Activated CD8-positive, alpha-beta memory T cell treated with anti-CD3 and anti-CD28 coated beads, Interleukin-2, amount 10 ng/mL, durations not matched to agents 7 days and 5 days (primary cell): ENCODE measurements around the gene HOXD10. TPM values are rescaled to one million over a fixed set of nuclear protein-coding genes. Genes with fewer than 3 reads are reported as not detected.

Source experiments
- ATAC-seq: fragments of 150-1000 bp; cut with Tn5 transposase; one replicate; pipeline ENCODE4 v1.10.0; 2021; ENCODE audit warnings: moderate library complexity
- CTCF ChIA-PET: fragments of 350-600 bp; sonication (Branson Sonifier 250); formaldehyde crosslinking; loops from one replicate; lab custom pipeline; 2021; ENCODE audit warnings: antibody characterized with exemption; lab: Charles Lee
- DNase-seq: peaks from one replicate; pipeline ENCODE4 v3.0.0-alpha.2; 2020
- H3K27ac Mint-ChIP-seq: one replicate; pipeline ENCODE4 v1.8.0; 2021; ENCODE audit warnings: mild to moderate bottlenecking, mixed read lengths
- H3K27me3 Mint-ChIP-seq: one replicate; pipeline ENCODE4 v1.8.0; 2021; ENCODE audit warnings: mixed read lengths
- H3K36me3 Mint-ChIP-seq: one replicate; pipeline ENCODE4 v1.8.0; 2021; ENCODE audit warnings: mild to moderate bottlenecking, mixed read lengths
- H3K4me1 Mint-ChIP-seq: one replicate; pipeline ENCODE4 v1.8.0; 2021; ENCODE audit warnings: mixed read lengths
- H3K4me3 Mint-ChIP-seq: one replicate; pipeline ENCODE4 v1.8.0; 2021; ENCODE audit warnings: mild to moderate bottlenecking, moderate library complexity, mixed read lengths
- H3K9me3 Mint-ChIP-seq: one replicate; pipeline ENCODE4 v1.8.0; 2022; ENCODE audit warnings: low read depth, mixed read lengths
- total RNA-seq, 2 experiments: library from RNA; stranded (reverse); gene quantifications; one replicate each; pipeline ENCODE4 v1.2.3, GENCODE V29; 2021

Gene HOXD10
- total RNA-seq, 2 experiments from 2014 or later, result not detected

DNA sequence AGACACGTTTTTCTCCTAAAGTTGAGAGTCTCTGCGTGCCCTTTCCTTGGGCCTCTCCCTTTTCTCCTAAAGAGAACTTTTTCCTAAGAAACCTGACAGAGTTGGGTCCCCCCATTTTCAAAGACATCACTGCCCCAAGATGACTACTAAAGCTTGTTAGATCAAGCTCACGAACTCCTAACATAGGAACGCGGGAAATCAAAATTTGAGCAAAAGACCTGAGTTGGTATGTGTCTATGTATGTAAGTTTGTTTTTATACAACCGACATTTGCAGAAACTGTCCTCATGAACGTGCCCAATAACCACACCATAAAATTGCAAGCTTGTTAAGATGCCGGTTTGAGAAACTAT lies 22.7 kb upstream of the HOXD10 start:
- CTCF ChIA-PET, result interaction anchor here (1.5 kb wide), 2 partner anchors 33 to 559 kb away, joined by 3 to 5 read pairs; no protein-coding TSS in a partner anchor
- peak overlapping the region; percentile 3 for H3K4me3 Mint-ChIP-seq

DNA sequence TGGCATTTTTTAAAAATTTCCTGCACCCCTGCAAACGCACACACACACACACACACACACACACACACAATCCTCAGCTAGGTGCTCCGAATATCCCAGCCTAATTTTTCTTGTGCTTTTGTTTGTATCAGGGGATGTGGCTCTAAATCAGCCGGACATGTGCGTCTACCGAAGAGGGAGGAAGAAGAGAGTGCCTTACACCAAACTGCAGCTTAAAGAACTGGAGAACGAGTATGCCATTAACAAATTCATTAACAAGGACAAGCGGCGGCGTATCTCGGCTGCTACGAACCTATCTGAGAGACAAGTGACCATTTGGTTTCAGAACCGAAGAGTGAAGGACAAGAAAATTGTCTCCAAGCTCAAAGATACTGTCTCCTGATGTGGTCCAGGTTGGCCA lies 22.2 kb upstream of the HOXD10 start:
- peaks cover 3% of the 10 kb centered on the region for H3K36me3 Mint-ChIP-seq
- H3K9me3 Mint-ChIP-seq, result no peaks in the 10 kb centered on the region
- H3K27ac Mint-ChIP-seq, result no peak overlapping the region
- H3K27me3 Mint-ChIP-seq, result peaks cover 92% of the 10 kb centered on the region
- CTCF ChIA-PET, result interaction anchor here (1.5 kb wide), 2 partner anchors 33 to 558 kb away, joined by 3 to 5 read pairs; no protein-coding TSS in a partner anchor
- H3K4me1 Mint-ChIP-seq, result peaks cover 18% of the 10 kb centered on the region
- no peak for ATAC-seq
- no peak for DNase-seq
- H3K4me3 Mint-ChIP-seq, result peak overlapping the region; percentile 3

More for the DNA sequence above, 22.7 kb upstream of the HOXD10 start:
- Mint-ChIP-seq H3K9me3 (no peaks in the 10 kb centered on the region), H3K4me1 (peaks cover 18% of the 10 kb centered on the region), H3K27me3 (peaks cover 92% of the 10 kb centered on the region), H3K27ac (peak overlapping the region; percentile 48), H3K36me3 (peaks cover 3% of the 10 kb centered on the region)
- DNase-seq (no peak), ATAC-seq (no peak)

DNA sequence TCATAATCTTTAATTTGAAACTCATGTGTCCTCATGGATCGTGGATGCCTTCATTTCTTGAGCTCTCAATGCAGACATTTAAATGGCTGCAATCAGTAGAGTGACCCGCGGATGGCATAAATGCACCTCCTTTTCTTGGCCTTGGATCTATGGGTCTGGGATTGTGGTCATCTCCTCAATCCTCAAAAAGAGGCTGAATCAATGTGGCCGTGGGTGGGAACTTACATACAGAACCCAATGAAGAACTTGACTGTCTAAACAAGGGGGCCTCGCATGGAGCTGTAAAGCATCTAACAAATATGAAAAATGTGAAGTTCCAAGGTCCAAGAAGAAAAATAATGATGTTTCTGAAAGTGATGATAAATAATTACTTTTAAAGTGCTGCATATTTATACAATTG lies 21.2 kb upstream of the HOXD10 start:
- ATAC-seq (no peak), DNase-seq (no peak)
- Mint-ChIP-seq H3K9me3 (no peaks in the 10 kb centered on the region), H3K4me1 (peaks cover 18% of the 10 kb centered on the region), H3K27me3 (peaks cover 90% of the 10 kb centered on the region), H3K27ac (no peak overlapping the region), H3K4me3 (no peak overlapping the region), H3K36me3 (peaks cover 3% of the 10 kb centered on the region)
- CTCF ChIA-PET, result interaction anchor here (0.9 to 3.6 kb wide), 7 partner anchors 16 to 731 kb away, joined by 3 to 65 read pairs (median 7); partner anchors contain the start of gene LNPK

- no peak for ATAC-seq
- Mint-ChIP-seq H3K27me3 (peaks cover 90% of the 10 kb centered on the region), H3K27ac (no peak overlapping the region), H3K4me3 (peak overlapping the region; percentile 65), H3K36me3 (peaks cover 3% of the 10 kb centered on the region), H3K9me3 (no peaks in the 10 kb centered on the region), H3K4me1 (peaks cover 18% of the 10 kb centered on the region)
- CTCF ChIA-PET, result interaction anchor here (0.9 to 3.6 kb wide), 15 partner anchors 15 to 846 kb away, joined by 3 to 65 read pairs (median 7); partner anchors contain the start of gene LNPK
- no peak for DNase-seq
Observed at GRCh38 chr2:176096243-176096985, 20.2 kb upstream of the HOXD10 start.

DNA sequence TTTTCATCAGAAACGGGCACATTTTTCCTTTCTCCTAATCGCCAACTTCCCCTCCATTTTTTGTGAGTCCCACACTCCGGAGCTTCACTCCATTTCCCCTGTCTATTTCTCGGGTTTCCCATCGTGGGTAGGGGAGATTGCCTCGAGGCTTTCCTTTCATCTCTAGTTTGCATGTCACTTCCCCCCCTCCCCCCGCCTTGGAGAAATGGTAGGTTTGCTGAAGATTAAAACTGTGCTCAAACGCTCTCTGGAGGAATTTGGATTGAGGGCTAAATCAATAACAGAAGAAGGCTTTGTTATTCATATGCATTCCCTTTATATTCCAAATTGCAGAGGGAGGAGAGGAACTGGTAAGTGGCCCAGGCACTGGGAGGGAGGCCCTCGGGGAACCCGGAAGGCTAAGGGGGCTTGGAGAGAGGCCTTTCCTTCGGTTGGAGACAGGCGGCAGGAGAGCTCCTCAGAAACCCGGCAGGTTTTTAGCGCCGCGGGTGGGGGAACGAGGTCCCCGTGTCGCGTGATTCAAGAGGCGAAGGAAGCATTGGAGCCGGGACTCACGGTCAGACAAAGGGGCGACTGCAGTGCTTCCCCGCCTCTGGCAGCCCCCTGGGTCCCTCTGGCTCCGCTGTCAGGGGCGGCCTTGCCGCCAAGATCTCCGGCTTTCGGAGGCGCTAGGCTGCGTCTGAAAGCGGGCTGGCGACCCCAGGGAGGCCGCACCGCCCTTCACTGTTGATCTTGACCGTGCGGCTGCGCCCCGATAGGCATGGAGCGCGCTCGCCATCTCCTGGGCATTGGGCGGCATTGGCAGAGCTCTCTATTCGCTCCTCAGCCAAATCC lies 19.4 kb upstream of the HOXD10 start:
- ATAC-seq (peak; percentile 72), DNase-seq (peak; percentile 70)
- Mint-ChIP-seq H3K4me3 (peak overlapping the region; percentile 65), H3K9me3 (no peaks in the 10 kb centered on the region), H3K4me1 (peaks cover 15% of the 10 kb centered on the region), H3K36me3 (peaks cover 3% of the 10 kb centered on the region), H3K27ac (no peak overlapping the region), H3K27me3 (peaks cover 90% of the 10 kb centered on the region)
- CTCF ChIA-PET, result interaction anchor here (0.6 to 3.6 kb wide), 22 partner anchors 8 to 847 kb away, joined by 3 to 65 read pairs (median 4); partner anchors contain the start of gene LNPK

DNA sequence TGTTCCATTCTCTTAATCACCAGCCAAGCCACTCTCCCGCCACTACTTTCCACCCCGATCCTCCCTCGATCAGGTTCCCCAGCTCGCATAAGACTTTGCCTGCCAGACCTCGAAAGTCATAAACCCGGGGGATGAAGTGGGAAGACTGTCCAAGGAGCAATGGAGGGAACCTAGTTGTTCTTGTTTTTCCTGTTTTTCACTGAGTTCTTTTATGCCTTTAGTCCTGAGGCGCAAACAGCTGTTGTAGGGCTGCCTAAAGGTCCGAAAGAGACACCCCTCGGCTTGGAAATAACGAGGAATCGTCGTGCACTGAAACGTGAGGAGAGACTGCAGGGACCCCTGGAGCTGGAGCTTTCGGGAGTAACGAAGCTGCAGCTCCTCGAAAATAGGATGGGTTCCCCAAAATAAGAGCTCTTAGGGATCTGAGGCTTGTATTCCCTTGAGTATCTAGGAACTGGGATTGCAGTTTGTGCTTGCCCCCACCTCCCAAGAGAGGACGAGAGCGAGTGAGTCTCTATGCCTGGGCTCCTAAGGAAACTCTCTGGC lies 18.7 kb upstream of the HOXD10 start:
- H3K27ac Mint-ChIP-seq, result no peak overlapping the region
- peaks cover 96% of the 10 kb centered on the region for H3K27me3 Mint-ChIP-seq
- H3K36me3 Mint-ChIP-seq, result peaks cover 3% of the 10 kb centered on the region
- CTCF ChIA-PET, result interaction anchor here (0.6 to 3.6 kb wide), 17 partner anchors 9 to 847 kb away, joined by 3 to 65 read pairs (median 4); partner anchors contain the start of gene LNPK
- DNase-seq (no peak), ATAC-seq (no peak)
- H3K9me3 Mint-ChIP-seq, result no peaks in the 10 kb centered on the region
- H3K4me3 Mint-ChIP-seq, result peak overlapping the region; percentile 35
- peaks cover 15% of the 10 kb centered on the region for H3K4me1 Mint-ChIP-seq

GRCh38 chr2:176098366-176099158 lies 18.0 kb upstream of the HOXD10 start:
- no peak for ATAC-seq
- DNase-seq, result no peak
- Mint-ChIP-seq H3K9me3 (no peaks in the 10 kb centered on the region), H3K4me3 (no peak overlapping the region), H3K4me1 (peaks cover 15% of the 10 kb centered on the region), H3K36me3 (peaks cover 3% of the 10 kb centered on the region), H3K27ac (no peak overlapping the region), H3K27me3 (peaks cover 96% of the 10 kb centered on the region)
- CTCF ChIA-PET, result interaction anchor here (2.0 to 3.6 kb wide), 4 partner anchors 19 to 848 kb away, joined by 7 to 65 read pairs (median 8); no protein-coding TSS in a partner anchor

DNA sequence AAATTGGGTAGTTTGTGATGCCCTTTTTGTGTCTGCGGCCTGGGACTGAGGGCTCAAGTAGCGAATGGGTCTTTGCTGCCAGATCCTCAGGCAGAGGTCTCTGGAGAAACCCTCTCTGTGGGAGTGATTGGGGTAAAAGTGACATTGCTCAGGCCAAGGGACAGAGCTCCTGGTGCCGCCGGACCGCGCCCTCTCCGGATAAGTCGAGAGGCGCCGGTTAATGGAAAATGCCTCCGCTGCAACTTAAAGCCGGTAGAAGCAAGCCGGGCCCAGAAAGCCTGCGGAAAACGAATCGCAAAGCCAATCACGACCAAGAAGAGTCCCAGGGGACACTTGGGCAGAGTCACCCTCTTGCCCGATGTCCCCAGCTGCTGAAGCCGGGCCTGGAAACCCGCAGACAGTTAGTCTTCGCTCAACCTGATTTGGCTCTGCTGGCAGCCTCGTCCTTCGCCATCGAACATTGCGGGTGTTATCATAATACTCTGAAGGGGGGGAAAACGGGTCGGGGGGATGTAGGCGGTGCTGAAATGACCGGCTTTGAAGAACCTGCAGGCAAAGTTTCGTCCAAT lies 17.3 kb upstream of the HOXD10 start:
- peaks cover 96% of the 10 kb centered on the region for H3K27me3 Mint-ChIP-seq
- ATAC-seq (no peak), DNase-seq (no peak)
- H3K9me3 Mint-ChIP-seq, result no peaks in the 10 kb centered on the region
- no peaks in the 10 kb centered on the region for H3K36me3 Mint-ChIP-seq
- CTCF ChIA-PET, result interaction anchor here (3.6 kb wide), 1 partner anchor 411 kb away, joined by 65 read pairs; no protein-coding TSS in a partner anchor
- H3K4me3 Mint-ChIP-seq, result no peak overlapping the region
- no peak overlapping the region for H3K27ac Mint-ChIP-seq
- H3K4me1 Mint-ChIP-seq, result peaks cover 10% of the 10 kb centered on the region

- H3K27me3 Mint-ChIP-seq, result peaks cover 96% of the 10 kb centered on the region
- H3K4me3 Mint-ChIP-seq, result no peak within 1 kb of the TSS
- peaks cover 10% of the 10 kb centered on the region for H3K4me1 Mint-ChIP-seq
- H3K9me3 Mint-ChIP-seq, result no peaks in the 10 kb centered on the region
- H3K36me3 Mint-ChIP-seq, result no peaks in the 10 kb centered on the region
- ATAC-seq, result no peak
- CTCF ChIA-PET, result no interaction called here
- no peak within 1 kb of the TSS for H3K27ac Mint-ChIP-seq
- DNase-seq, result no peak
Observed at GRCh38 chr2:176099728-176100546, 16.6 kb upstream of the HOXD10 start, which contains the start of gene HOXD12. Gene HOXD12 (plus strand): TSS chr2:176099795. CDS start chr2:176099802, 7 bp downstream.

- H3K36me3 Mint-ChIP-seq, result no peaks in the 10 kb centered on the region
- H3K9me3 Mint-ChIP-seq, result no peaks in the 10 kb centered on the region
- H3K27me3 Mint-ChIP-seq, result peaks cover 96% of the 10 kb centered on the region
- ATAC-seq, result no peak
- CTCF ChIA-PET, result no interaction called here
- peaks cover 10% of the 10 kb centered on the region for H3K4me1 Mint-ChIP-seq
- no peak overlapping the region for H3K4me3 Mint-ChIP-seq
- no peak for DNase-seq
- H3K27ac Mint-ChIP-seq, result no peak overlapping the region
Observed at GRCh38 chr2:176100547-176101140, 15.9 kb upstream of the HOXD10 start.

DNA sequence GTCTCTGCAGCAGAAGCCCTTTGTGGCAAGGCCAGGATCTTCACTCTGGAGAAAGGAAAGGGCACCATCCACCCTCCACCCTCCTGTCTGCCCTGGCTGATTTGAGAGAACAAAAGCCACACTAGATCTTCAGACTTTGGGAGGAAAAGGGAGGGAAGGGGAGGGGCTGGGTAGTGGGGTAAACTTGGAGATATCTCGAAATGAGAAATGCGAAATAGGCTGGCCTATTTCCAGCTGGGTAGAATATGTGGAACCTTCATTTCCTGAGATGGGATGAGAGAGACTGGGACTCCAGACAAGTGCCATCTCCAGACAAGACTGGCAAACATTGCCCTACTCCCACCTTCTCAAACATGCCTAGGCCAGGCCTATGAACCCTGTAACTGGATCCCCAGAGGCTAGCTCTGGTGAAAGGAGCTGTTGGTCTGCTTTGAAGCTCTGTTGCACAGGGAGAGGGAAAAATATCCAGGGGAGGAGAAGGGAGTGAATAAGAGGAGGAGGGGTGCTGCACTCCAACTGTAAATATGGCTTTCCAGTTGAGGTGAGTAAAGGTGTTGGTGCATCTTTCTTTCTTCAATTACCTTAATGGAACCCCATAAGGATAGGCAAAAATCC lies 15.3 kb upstream of the HOXD10 start:
- no peak for ATAC-seq
- no peak overlapping the region for H3K4me3 Mint-ChIP-seq
- H3K27ac Mint-ChIP-seq, result no peak overlapping the region
- peaks cover 13% of the 10 kb centered on the region for H3K4me1 Mint-ChIP-seq
- DNase-seq, result no peak
- H3K9me3 Mint-ChIP-seq, result no peaks in the 10 kb centered on the region
- CTCF ChIA-PET, result interaction anchor here (1.3 kb wide), 1 partner anchor 39 kb away, joined by 3 read pairs; no protein-coding TSS in a partner anchor
- H3K27me3 Mint-ChIP-seq, result peaks cover 96% of the 10 kb centered on the region
- peaks cover 2% of the 10 kb centered on the region for H3K36me3 Mint-ChIP-seq
